Activated CD4-positive, alpha-beta T cell treated with anti-CD3 and anti-CD28 coated beads, Interleukin-2, amount 10 ng/mL, durations not matched to agents 24 days and 14 days (primary cell): ENCODE measurements around the gene ZNF362. TPM values are rescaled to one million over a fixed set of nuclear protein-coding genes. Genes with fewer than 3 reads are reported as not detected.
A peak's percentile ranks its signal among the peaks of the same experiment; 100 is the strongest.

Experiments used
- DNase-seq: peaks from one replicate; pipeline ENCODE4 v3.0.0; 2022
- H3K27ac Mint-ChIP-seq: one replicate; pipeline ENCODE4 v1.8.0; 2022; ENCODE audit warnings: mild to moderate bottlenecking, mixed read lengths
- H3K27me3 Mint-ChIP-seq: one replicate; pipeline ENCODE4 v1.8.0; 2022; ENCODE audit warnings: mixed read lengths
- H3K36me3 Mint-ChIP-seq: one replicate; pipeline ENCODE4 v1.8.0; 2022; ENCODE audit warnings: low read depth, mild to moderate bottlenecking, mixed read lengths
- H3K4me1 Mint-ChIP-seq: one replicate; pipeline ENCODE4 v1.8.0; 2021; ENCODE audit warnings: mixed read lengths
- H3K4me3 Mint-ChIP-seq: one replicate; pipeline ENCODE4 v1.8.0; 2022; ENCODE audit warnings: mild to moderate bottlenecking, moderate library complexity, mixed read lengths
- H3K9me3 Mint-ChIP-seq: one replicate; pipeline ENCODE4 v1.8.0; 2021; ENCODE audit warnings: mixed read lengths
- intact Hi-C: fragments of 100-400 bp; cut with micrococcal nuclease; formaldehyde crosslinking; loops from one replicate; pipeline ENCODE4 v1.15.1; 2023
- total RNA-seq: library from RNA; stranded (reverse); gene quantifications from 2 replicates; pipeline ENCODE4 v1.2.3, GENCODE V29; 2022

The ZNF362 gene
- total RNA-seq, 1 donor from 2014 or later = 13.3 TPM

DNA sequence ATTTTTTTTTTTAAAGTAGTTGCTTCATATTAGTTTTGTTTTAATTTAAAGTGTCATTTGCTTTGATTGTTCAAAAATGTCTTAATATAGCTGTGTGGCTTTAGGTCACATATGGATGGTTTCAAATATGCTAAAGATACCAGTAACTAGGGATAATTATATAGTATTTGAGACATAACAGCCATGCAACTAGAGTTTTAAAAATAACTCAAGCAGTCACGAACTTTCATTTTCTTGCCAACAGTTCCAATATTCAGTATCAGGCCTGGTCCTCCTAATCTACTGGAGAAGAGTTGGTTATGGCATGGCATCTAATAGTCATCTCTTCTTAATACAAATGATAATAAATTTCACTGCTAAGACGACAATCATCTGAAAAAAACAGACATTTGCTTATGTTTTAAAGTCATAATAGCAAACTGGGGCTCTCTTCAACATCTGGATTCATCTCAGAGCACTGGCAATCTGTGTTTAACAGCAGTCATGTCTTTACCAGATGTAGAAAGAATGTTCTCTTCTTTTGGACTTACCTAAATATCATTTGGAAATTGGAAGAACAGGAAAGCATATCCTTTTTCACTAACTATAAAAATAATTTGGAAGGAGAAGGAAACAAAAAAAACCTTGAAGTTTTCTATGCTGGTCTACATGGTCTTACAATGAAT is 88.7 kb downstream of the ZNF362 start:
- intact Hi-C loops = no loop called here
- DNase-seq = no peak
- Mint-ChIP-seq H3K9me3 (no peaks in the 10 kb centered on the region), H3K27me3 (no peaks in the 10 kb centered on the region), H3K36me3 (peaks cover 38% of the 10 kb centered on the region), H3K4me1 (peaks cover 37% of the 10 kb centered on the region), H3K27ac (no peak overlapping the region), H3K4me3 (no peak overlapping the region)

DNA sequence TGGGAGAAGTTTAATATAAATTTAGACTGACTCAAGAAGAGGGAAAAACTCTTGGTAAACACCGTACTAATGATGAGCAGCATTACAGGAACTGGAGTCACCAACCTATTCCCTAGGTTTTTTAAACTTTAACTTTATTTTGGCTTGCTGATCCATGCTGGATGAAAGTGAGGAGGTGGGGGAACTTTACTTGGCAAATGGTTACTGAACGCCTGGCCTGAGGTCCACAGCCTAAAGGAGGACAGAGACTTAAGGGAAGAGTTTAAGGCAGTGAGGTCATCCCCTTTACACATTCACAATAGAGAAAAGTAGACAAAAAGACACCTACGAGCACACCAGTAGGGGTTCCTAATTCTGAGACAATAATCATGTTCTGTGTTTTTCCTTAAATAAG is 90.2 kb downstream of the ZNF362 start:
- Mint-ChIP-seq H3K9me3 (no peaks in the 10 kb centered on the region), H3K36me3 (peaks cover 36% of the 10 kb centered on the region), H3K4me3 (peak overlapping the region; percentile 86), H3K4me1 (peaks cover 45% of the 10 kb centered on the region), H3K27me3 (peaks cover 2% of the 10 kb centered on the region), H3K27ac (peak overlapping the region; percentile 56)
- intact Hi-C loops = no loop called here
- DNase-seq = no peak

DNA sequence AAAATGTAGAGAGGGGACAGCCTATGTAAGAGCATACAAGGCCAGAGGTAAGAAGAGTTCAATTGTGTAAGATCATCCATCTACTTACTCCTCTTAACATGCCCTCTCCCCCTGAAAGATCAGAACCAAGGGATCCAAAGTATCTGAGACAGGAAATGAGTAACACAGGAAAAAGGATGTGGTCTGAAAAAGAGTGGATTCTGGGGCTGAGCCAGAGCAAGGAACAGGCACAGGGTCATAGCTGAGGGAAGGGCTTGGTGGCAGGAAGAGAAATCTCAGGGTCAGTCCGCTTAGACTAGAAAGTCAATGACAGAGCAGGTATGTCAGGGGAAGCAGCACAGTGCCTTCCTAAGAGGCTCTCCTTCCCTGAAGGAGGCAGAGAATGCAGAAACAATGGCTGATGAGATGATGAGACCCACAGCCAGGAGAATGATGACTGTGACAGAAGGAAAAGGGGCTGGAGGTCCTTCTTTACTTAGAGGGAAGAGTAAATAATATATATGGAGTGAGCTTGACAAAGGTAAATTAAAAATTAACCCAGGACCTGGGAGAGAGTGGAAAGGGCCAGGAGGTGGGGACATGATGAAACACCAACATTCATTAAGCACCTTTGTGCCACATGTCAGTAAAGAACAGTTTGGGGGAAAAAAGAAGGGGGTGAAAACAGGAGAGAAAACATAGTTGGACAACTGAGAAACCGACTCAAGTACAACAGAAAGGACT is 90.8 kb downstream of the ZNF362 start:
- peaks cover 36% of the 10 kb centered on the region for H3K36me3 Mint-ChIP-seq
- peak; percentile 63 for DNase-seq
- H3K27me3 Mint-ChIP-seq = peaks cover 2% of the 10 kb centered on the region
- intact Hi-C loops = no loop called here
- H3K4me3 Mint-ChIP-seq = peak overlapping the region; percentile 86
- H3K27ac Mint-ChIP-seq = peak overlapping the region; percentile 26
- H3K4me1 Mint-ChIP-seq = peaks cover 45% of the 10 kb centered on the region
- H3K9me3 Mint-ChIP-seq = no peaks in the 10 kb centered on the region

DNA sequence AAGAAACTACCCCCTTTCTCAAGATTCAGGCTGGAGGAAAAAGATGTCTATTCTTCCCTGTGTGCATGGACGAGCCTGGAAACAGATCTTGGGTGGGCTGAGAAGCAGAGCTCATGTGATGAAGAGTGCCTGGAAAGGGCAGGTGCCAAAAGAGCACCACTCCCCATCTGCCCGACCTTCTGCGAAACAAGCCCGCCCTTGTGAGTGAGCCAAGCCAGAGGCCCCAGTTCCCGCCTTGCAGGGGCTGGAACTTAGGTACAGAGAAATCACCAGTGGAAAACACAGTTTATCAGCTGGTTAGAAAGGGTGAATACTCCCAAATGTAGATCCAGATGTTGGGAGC is 91.3 kb downstream of the ZNF362 start:
- no peaks in the 10 kb centered on the region for H3K9me3 Mint-ChIP-seq
- H3K4me1 Mint-ChIP-seq = peaks cover 43% of the 10 kb centered on the region
- intact Hi-C loops = no loop called here
- peaks cover 2% of the 10 kb centered on the region for H3K27me3 Mint-ChIP-seq
- peaks cover 35% of the 10 kb centered on the region for H3K36me3 Mint-ChIP-seq
- no peak for DNase-seq
- H3K4me3 Mint-ChIP-seq = peak overlapping the region; percentile 86
- peak overlapping the region; percentile 26 for H3K27ac Mint-ChIP-seq

DNA sequence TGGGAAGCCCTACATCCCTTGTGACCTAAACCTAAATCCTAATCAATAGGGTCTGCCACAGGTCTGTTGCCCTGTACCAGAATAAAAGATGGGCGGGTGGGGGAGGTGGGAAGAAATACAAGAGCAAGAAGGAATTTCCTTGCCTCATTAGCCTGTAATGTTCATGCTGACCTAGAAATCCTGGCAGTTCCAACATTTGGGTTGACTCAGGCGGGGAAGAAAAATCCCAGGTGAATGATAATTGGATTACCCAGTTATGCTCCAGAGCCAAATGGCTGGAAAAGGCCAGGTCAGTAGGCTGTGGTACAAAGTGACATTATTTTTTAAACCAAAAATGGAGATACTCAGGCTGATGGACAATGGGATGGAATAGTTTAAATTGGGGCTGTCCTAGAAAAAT is 91.9 kb downstream of the ZNF362 start:
- intact Hi-C loops = loop anchor here (2.0 kb wide), 1 partner anchor 221 kb away; no protein-coding TSS in a partner anchor
- H3K27ac Mint-ChIP-seq = peak overlapping the region; percentile 93
- H3K4me1 Mint-ChIP-seq = peaks cover 41% of the 10 kb centered on the region
- peaks cover 33% of the 10 kb centered on the region for H3K36me3 Mint-ChIP-seq
- DNase-seq = no peak
- H3K4me3 Mint-ChIP-seq = peak overlapping the region; percentile 86
- H3K27me3 Mint-ChIP-seq = peaks cover 2% of the 10 kb centered on the region
- H3K9me3 Mint-ChIP-seq = no peaks in the 10 kb centered on the region

DNA sequence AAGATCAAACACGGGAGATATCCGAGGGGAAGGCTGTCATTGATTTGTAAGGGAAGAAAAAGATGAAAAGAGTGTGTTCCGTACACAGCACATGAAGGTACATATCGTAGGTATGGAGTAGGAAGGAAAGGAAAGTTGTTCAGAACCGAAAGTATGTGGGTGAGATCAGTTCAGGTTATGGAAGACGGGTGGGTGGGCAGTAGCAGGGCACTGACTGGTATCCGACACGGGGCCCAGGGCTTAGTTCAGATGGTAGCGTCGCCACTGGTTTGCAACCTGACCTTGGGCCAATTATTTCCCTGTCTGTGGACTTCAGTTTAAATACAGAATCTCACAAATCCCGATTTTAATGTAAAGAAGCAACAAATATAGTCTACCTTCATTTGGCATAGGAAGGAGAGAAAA is 92.4 kb downstream of the ZNF362 start:
- DNase-seq = peak; percentile 75
- no peaks in the 10 kb centered on the region for H3K9me3 Mint-ChIP-seq
- H3K4me1 Mint-ChIP-seq = peaks cover 40% of the 10 kb centered on the region

DNA sequence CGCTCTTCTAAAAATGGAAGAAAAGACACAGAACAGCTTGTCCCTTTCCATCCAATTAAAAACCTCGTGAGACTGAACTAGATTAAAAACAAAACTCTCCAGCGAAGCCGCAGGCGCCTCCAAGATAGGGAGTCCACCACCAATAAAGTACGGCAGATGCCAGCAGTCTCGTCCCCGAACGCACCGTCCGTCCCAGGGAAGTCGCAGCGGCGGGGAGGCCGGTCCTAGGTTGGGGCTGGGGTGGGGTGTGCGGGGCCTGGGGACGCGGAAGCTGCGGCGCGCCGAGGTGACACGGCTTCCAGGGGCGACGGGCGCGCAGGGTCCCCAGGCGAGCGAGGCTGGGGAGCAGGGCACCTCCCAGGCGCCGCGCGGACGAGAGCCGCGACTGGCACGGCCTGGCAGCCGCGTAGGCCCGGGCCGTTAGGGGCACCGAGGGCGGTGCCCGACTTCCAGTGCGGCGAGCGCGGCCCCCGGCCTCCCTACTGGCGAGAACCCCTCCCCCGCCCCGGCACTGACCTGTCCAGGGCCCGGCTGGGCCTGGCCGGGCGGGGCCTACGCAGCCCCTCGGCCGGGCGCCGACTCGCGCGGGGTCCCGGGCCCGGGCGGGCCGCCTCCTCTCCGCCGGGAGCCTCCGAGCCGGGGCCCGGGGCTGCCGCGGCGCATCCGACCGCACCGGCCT is 92.9 kb downstream of the ZNF362 start:
- H3K4me3 Mint-ChIP-seq = peak overlapping the region; percentile 86
- H3K27me3 Mint-ChIP-seq = peaks cover 2% of the 10 kb centered on the region
- intact Hi-C loops = loop anchor here (2.0 kb wide), 1 partner anchor 222 kb away; no protein-coding TSS in a partner anchor
- peaks cover 39% of the 10 kb centered on the region for H3K4me1 Mint-ChIP-seq
- H3K36me3 Mint-ChIP-seq = peaks cover 26% of the 10 kb centered on the region
- no peaks in the 10 kb centered on the region for H3K9me3 Mint-ChIP-seq
- peak overlapping the region; percentile 93 for H3K27ac Mint-ChIP-seq
- peak; percentile 84 for DNase-seq

More for the DNA sequence above, 92.4 kb downstream of the ZNF362 start:
- Mint-ChIP-seq H3K27ac (peak overlapping the region; percentile 93), H3K4me3 (peak overlapping the region; percentile 86), H3K36me3 (peaks cover 31% of the 10 kb centered on the region), H3K27me3 (peaks cover 2% of the 10 kb centered on the region)
- intact Hi-C loops = loop anchor here (2.0 kb wide), 1 partner anchor 222 kb away; no protein-coding TSS in a partner anchor

DNA sequence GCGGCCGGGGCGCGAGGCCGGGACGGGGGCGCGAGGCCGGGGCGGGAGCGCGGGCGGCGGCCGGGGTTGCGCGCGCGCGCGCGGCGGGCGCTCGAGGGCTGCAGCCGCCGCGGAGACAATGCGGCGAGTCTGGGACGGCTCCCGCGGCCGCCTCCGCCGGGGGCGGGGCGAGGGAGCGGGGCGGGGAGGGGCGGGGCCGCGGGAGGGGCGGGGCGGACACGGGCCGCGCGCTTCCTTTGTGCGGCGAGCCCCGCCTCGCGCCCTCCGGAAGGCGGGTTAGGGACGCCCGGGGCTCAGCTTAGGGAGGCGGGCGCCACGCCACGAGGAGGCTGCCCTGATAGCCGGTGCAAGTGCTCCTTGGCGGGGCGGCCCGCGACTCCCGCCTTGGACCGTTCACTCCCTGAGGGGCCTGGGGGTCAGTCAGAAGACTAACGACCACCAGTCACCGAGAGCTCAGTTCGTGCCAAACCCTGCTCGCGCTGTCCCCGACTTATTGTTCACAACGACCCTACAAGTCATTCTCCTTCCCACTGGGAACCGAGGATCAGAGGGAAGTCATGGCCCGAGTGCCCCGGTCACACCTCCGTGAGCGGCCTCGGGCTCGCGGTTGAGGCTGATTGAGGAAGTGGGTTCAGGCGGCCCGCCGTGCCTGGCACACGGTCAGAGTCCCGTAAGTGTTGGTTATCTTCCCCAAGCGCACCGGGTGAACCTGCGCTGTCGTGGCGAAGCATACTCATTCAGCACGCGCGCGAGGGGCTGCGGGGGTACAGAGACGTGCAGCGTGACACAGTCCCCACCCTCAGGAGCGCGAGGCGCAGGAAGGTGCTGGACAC is 93.7 kb downstream of the ZNF362 start:
- H3K4me1 Mint-ChIP-seq = peaks cover 39% of the 10 kb centered on the region
- intact Hi-C loops = loop anchor here (1.0 to 5.0 kb wide), 3 partner anchors 122 to 223 kb away; partner anchors contain the start of genes TRIM62 and ZSCAN20

More for the DNA sequence above, 93.7 kb downstream of the ZNF362 start:
- peak overlapping the region; percentile 95 for H3K4me3 Mint-ChIP-seq
- DNase-seq = peak; percentile 95
- peaks cover 2% of the 10 kb centered on the region for H3K27me3 Mint-ChIP-seq
- peak overlapping the region; percentile 90 for H3K27ac Mint-ChIP-seq
- no peaks in the 10 kb centered on the region for H3K9me3 Mint-ChIP-seq
- H3K36me3 Mint-ChIP-seq = peaks cover 22% of the 10 kb centered on the region

Other genes starting within 250 kb of the ZNF362 start
- 424 and 429 TPM in 2 replicates for gene AK2, start 219.6 kb upstream of the ZNF362 start, total RNA-seq
- 1.3 and 1.4 TPM in 2 replicates for gene AZIN2, start 175.3 kb upstream of the ZNF362 start, total RNA-seq
- gene TRIM62, start 74.4 kb upstream of the ZNF362 start, total RNA-seq = 3.1 and 3.2 TPM in 2 replicates
- not detected in 2 replicates for gene A3GALT2, start 64.6 kb downstream of the ZNF362 start, total RNA-seq
- 32.4 and 34.2 TPM in 2 replicates for gene PHC2, start 174.6 kb downstream of the ZNF362 start, total RNA-seq
- gene ZSCAN20, start 216.2 kb downstream of the ZNF362 start, total RNA-seq = 2.0 and 2.8 TPM in 2 replicates